Muscle layer of colon (tissue), 2 donors: Measurements from ENCODE around the gene RARB.

ENCODE experiments used
- H3K27ac ChIP-seq: one replicate; pipeline ENCODE4 v1.7.0; 2013; ENCODE audit warnings: low read depth, mild to moderate bottlenecking, low read length, moderate library complexity
- H3K27me3 ChIP-seq, 2 donors: one replicate each; pipeline ENCODE4 v1.7.0; 2013; ENCODE audit warnings: low read length in 2 of 2, mild to moderate bottlenecking in 2 of 2; ENCODE audit not compliant: insufficient read depth in 2 of 2, control insufficient read depth in 1 of 2
- H3K36me3 ChIP-seq: one replicate; pipeline ENCODE4 v1.7.0; 2013; ENCODE audit warnings: mild to moderate bottlenecking, low read length; ENCODE audit not compliant: insufficient read depth
- H3K4me1 ChIP-seq: one replicate; pipeline ENCODE4 v1.7.0; 2013; ENCODE audit warnings: mild to moderate bottlenecking, low read length; ENCODE audit not compliant: insufficient read depth
- H3K4me3 ChIP-seq, 2 donors: one replicate each; pipeline ENCODE4 v1.7.0; 2013; ENCODE audit warnings: low read length in 2 of 2, low read depth in 1 of 2, mild to moderate bottlenecking in 1 of 2, moderate library complexity in 1 of 2
- H3K9ac ChIP-seq: one replicate; pipeline ENCODE4 v1.7.0; 2013; ENCODE audit warnings: low read length
- H3K9me3 ChIP-seq: one replicate; pipeline ENCODE4 v1.7.0; 2013; ENCODE audit warnings: mild to moderate bottlenecking, low read length
- donor health status: abdominal sarcoma.
- donor health status: Adenocarcinoma of cecum.

Gene RARB

DNA sequence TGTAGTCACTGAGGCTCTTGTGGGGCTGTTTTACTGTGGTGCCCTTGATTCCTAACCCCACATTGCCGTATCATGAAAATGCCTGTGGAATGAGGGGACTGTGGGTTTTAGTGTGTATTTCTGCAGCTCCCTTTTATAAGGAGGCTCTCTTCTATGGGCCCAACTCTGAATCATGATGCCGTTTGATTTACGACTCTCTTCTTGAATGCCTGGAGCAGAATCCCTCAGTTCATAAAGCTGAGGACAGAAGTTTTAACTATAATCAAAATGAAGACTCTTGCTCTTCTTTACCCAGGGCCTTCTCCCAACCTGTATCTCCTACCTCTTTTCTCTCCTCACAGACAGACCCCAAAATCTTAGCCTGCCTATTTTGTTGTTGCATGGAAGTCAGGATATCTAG, 109.5 kb downstream of the RARB start:
- H3K4me1 ChIP-seq: no peaks in the 10 kb centered on the region
- no peak overlapping the region for H3K9ac ChIP-seq
- no peaks in the 10 kb centered on the region for H3K36me3 ChIP-seq
- H3K27ac ChIP-seq: no peak overlapping the region
- H3K27me3 ChIP-seq: no peaks in the 10 kb centered on the region
- H3K9me3 ChIP-seq: no peaks in the 10 kb centered on the region
- H3K4me3 ChIP-seq: no peak overlapping the region

DNA sequence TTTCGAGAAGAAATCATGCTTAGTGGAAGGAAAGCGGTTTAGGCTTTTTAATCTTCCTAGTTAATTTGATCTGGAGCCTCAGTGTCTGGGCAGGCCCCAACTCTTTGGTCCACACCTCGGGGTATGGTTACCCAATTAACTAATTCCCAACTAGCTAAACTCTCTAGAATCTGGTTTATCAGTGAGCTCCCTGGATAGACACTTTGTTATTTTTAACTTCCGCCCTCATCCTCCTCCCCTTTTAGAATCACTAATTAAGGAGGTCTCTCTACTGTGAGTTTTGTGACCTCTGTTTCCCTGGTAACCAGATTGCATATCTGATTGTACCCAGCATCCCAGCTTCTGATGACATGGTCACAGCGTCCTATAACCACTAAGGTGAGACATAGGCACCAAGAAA, 112.2 kb downstream of the RARB start:
- H3K27ac ChIP-seq: no peak overlapping the region
- no peaks in the 10 kb centered on the region for H3K27me3 ChIP-seq
- H3K9ac ChIP-seq: no peak overlapping the region
- no peaks in the 10 kb centered on the region for H3K9me3 ChIP-seq
- no peaks in the 10 kb centered on the region for H3K4me1 ChIP-seq
- no peaks in the 10 kb centered on the region for H3K36me3 ChIP-seq
- H3K4me3 ChIP-seq: no peak overlapping the region

DNA sequence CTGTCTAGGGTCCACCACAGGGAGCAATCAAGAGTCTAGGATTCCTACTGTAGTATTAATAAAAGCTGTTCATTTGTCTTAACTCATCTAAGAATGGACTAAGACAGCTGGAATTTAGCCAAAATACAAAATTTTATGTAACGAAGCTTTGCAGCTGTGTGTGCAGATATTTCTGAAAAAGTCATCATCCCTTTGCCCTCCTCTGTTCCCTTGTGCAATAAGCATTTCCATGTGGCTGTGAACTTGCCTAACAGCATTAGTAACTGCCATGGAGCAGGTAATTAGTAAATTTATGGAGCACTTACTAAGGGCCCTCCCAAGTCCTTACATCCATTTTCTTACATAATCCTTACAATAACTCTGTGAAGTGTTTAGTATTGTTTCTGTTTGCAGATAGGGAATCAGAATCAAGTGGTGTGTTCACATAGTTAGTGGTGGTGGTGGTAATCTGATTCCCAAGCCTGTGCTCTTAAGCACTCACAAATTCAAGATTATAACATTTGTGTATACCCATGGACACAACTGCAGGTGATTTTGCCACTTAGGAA, 114.5 kb downstream of the RARB start:
- Histone ChIP-seq H3K4me3 (no peak overlapping the region), H3K27me3 (no peaks in the 10 kb centered on the region), H3K4me1 (no peaks in the 10 kb centered on the region), H3K9ac (no peak overlapping the region), H3K36me3 (no peaks in the 10 kb centered on the region), H3K27ac (no peak overlapping the region), H3K9me3 (no peaks in the 10 kb centered on the region)

DNA sequence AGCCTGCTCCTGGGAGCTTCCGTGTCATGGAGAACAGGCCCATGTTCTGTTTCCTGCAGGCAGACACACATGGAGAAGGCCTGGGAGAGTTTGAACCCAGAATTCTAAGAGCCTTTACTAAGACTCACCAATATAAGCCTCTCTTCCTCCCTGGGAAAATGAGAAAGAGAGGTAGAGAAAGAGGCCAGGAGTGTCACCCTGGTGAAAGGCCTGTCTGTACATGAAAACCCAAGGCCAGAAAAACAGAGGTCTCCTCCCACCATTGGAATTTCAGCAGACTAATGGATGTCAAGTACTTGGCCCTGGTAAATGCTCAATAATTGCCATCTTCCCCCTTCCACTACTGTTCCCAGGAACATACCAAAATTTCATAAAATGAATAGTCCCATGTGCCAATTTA, 119.0 kb downstream of the RARB start:
- no peak overlapping the region for H3K4me3 ChIP-seq
- H3K9ac ChIP-seq: no peak overlapping the region
- H3K9me3 ChIP-seq: no peaks in the 10 kb centered on the region
- H3K4me1 ChIP-seq: no peaks in the 10 kb centered on the region
- H3K27me3 ChIP-seq: no peaks in the 10 kb centered on the region
- no peak overlapping the region for H3K27ac ChIP-seq
- no peaks in the 10 kb centered on the region for H3K36me3 ChIP-seq

- H3K9me3 ChIP-seq: no peaks in the 10 kb centered on the region
- no peak overlapping the region for H3K27ac ChIP-seq
- H3K36me3 ChIP-seq: no peaks in the 10 kb centered on the region
- no peaks in the 10 kb centered on the region for H3K27me3 ChIP-seq
- H3K4me3 ChIP-seq: no peak overlapping the region
- no peak overlapping the region for H3K9ac ChIP-seq
- H3K4me1 ChIP-seq: no peaks in the 10 kb centered on the region
Observed at GRCh38 chr3:25547943-25548674, 120.0 kb downstream of the RARB start.

- Histone ChIP-seq H3K27ac (no peak overlapping the region), H3K27me3 (no peaks in the 10 kb centered on the region)
Observed at GRCh38 chr3:25548836-25549235, 120.8 kb downstream of the RARB start.

DNA sequence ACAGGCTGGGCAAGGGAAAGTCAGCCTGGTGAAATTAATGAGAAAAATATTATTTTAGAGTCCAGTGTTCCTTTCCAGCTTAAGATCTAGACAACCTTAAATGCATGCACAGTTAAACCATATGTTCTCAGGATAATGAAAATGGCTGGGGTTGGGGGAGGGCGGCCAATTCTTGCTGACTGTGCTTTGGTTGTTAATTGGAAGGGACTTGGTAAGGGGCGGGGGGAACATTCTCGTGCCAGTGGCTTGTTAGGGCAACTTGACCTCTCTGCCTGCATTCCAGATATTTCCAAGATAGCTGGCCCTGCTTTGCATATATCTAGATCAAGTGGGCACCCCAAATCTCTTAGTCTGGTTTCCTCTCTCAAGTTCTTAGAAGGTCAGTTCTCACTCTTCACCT, 124.2 kb downstream of the RARB start:
- Histone ChIP-seq H3K4me3 (no peak overlapping the region), H3K27me3 (no peaks in the 10 kb centered on the region), H3K9ac (no peak overlapping the region), H3K27ac (no peak overlapping the region), H3K9me3 (no peaks in the 10 kb centered on the region), H3K4me1 (no peaks in the 10 kb centered on the region), H3K36me3 (no peaks in the 10 kb centered on the region)

More at GRCh38 chr3:25548836-25549235, 120.8 kb downstream of the RARB start:
- no peaks in the 10 kb centered on the region for H3K9me3 ChIP-seq
- H3K36me3 ChIP-seq: no peaks in the 10 kb centered on the region
- no peak overlapping the region for H3K9ac ChIP-seq
- no peaks in the 10 kb centered on the region for H3K4me1 ChIP-seq
- no peak overlapping the region for H3K4me3 ChIP-seq

DNA sequence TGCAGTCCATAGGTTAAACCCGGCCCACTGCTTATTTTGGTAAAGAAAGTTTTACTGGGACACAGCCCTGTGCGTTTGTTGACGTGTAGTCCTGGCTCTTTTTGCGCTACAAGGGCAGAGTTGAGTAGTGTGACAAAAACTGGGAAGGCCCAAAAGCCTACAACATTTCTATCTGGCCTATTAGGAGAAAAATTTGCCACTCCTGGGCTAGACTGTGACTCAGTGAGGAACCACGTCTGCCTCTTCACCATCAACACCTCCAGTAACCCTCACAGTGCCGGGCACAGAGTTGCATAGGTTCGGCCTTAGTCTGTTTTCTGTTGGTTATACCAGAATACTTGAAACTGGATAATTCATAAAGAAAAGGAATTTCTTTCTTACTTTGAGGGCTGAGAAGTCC, 126.3 kb downstream of the RARB start:
- no peaks in the 10 kb centered on the region for H3K9me3 ChIP-seq
- H3K27me3 ChIP-seq: no peaks in the 10 kb centered on the region
- no peak overlapping the region for H3K9ac ChIP-seq
- no peaks in the 10 kb centered on the region for H3K36me3 ChIP-seq
- no peak overlapping the region for H3K27ac ChIP-seq
- H3K4me3 ChIP-seq: no peak overlapping the region
- no peaks in the 10 kb centered on the region for H3K4me1 ChIP-seq

DNA sequence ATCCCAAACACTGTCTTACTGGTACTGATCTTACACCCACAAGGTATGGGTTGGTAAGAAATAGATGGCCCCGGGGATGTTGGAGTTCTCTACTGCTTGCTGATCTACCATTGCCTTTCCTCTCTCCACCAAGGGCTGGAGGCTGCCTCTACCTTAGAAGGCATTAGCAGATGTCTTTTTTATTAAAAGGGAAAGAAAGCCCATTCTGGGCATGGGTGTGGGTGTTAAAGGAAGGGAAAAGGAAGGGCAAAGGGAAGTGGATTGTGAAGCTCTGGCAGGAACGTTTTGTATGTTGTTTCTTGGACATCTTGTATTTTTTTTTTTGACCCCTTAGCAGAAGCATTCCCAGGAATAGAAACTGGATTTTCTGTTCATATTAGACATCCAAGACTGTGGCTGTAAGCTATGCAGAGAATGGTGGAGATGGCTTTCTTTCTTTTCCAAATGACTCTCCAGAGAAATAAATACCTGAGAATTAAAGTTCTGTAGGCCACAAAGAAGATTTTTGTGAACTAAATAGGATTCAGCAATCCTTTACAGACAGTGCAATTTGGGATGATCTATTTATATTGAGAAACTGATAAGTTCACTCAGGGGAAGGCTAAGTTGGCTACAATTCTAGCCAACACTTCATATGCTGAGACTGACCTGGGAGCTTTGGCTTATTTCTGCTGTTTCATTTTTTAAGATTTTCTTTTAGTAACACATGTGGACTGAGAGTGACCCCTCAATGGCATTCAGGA, 127.8 kb downstream of the RARB start:
- no peak overlapping the region for H3K4me3 ChIP-seq
- H3K27me3 ChIP-seq: no peaks in the 10 kb centered on the region
- no peaks in the 10 kb centered on the region for H3K36me3 ChIP-seq
- H3K9me3 ChIP-seq: no peaks in the 10 kb centered on the region
- H3K9ac ChIP-seq: no peak overlapping the region
- no peaks in the 10 kb centered on the region for H3K4me1 ChIP-seq
- H3K27ac ChIP-seq: no peak overlapping the region

DNA sequence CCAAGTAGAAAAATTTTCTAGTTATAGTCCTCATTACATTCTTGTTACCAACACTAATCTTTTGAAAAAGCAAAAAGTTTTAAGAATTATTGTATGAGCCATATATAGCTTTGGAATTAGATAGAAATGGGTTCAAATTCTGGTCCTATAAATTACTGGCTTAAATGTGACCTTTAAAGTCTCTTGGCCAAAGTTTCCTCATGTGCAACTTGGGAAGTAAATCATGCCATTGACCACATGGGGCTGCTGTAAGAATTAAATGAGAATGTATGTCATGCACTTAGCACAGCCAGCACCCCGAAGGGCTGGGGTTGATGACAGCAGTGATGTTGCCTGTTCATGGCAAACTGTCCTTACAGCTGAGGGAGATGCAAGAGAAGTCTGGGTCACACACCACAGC, 128.4 kb downstream of the RARB start:
- Histone ChIP-seq H3K9ac (no peak overlapping the region), H3K27ac (no peak overlapping the region), H3K4me1 (no peaks in the 10 kb centered on the region), H3K9me3 (no peaks in the 10 kb centered on the region), H3K27me3 (no peaks in the 10 kb centered on the region), H3K4me3 (no peak overlapping the region), H3K36me3 (no peaks in the 10 kb centered on the region)

- Histone ChIP-seq H3K36me3 (no peaks in the 10 kb centered on the region), H3K9me3 (no peaks in the 10 kb centered on the region), H3K4me1 (no peaks in the 10 kb centered on the region), H3K27me3 (no peaks in the 10 kb centered on the region), H3K4me3 (no peak overlapping the region), H3K27ac (no peak overlapping the region), H3K9ac (no peak overlapping the region)
Observed at GRCh38 chr3:25557694-25558093, 129.6 kb downstream of the RARB start.
